NCI-H2171 treated with DMSO at 0.1 percent for 48 hours (cell line): ENCODE measurements around the gene PARD3B.

Experiments
- DNase-seq: peaks from one replicate; lab custom pipeline; 2025; lab: John Stamatoyannopoulos, UW

Gene PARD3B, protein sequence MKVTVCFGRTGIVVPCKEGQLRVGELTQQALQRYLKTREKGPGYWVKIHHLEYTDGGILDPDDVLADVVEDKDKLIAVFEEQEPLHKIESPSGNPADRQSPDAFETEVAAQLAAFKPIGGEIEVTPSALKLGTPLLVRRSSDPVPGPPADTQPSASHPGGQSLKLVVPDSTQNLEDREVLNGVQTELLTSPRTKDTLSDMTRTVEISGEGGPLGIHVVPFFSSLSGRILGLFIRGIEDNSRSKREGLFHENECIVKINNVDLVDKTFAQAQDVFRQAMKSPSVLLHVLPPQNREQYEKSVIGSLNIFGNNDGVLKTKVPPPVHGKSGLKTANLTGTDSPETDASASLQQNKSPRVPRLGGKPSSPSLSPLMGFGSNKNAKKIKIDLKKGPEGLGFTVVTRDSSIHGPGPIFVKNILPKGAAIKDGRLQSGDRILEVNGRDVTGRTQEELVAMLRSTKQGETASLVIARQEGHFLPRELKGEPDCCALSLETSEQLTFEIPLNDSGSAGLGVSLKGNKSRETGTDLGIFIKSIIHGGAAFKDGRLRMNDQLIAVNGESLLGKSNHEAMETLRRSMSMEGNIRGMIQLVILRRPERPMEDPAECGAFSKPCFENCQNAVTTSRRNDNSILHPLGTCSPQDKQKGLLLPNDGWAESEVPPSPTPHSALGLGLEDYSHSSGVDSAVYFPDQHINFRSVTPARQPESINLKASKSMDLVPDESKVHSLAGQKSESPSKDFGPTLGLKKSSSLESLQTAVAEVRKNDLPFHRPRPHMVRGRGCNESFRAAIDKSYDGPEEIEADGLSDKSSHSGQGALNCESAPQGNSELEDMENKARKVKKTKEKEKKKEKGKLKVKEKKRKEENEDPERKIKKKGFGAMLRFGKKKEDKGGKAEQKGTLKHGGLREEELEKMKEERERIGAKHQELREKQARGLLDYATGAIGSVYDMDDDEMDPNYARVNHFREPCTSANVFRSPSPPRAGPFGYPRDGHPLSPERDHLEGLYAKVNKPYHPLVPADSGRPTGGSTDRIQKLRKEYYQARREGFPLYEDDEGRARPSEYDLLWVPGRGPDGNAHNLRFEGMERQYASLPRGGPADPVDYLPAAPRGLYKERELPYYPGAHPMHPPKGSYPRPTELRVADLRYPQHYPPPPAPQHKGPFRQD (N-terminal part only)

DNA sequence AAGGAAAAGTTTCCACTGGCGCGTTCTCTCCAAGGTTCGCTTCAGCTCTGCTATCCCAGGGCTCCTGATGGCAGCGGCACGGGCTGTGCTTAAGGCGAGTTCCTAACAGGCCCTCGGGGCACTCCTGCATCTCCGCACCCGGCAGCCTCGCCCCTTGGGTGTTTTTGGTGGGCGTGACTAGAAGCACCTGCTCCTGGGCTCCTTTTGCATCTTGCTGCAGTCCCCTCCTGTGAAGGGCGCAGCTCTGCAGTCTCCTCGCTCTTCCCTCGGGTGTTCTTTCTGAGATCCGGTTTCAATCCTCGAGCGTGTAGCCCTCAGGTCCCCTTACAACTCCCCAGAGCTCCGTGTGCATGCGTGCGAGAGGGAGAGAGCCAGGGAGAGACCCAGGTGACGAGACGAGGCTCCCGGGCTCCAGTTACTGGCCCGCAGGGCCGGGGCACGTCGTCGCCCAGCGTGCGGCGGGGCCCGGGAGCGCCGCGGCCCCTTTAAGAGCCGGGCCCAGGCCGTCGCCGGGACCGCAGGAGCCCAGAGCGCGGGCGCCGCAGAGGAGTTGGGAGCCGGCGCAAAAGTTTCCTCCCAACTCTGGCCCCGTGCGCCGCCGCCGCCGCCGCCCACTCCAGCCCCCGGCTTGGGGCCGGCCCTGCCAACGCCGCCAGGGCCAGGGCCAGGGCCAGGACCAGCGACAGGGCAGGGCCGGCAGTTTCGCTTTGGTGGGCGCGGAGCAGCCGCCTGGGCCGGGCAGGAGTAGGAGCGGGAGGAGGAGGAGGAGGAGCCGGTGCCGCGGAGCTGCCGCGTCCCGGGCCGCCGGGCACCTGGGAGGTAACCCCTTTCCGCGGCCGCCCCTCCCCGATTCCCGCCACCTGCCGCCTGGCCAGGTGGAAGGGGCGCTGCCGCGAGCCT is at the start of gene PARD3B:
PARD3B (plus strand) TSS at position 515 of the 900 bp plus-strand sequence. CDS start 525 bp downstream, outside the sequence.
- DNase-seq = peak; percentile 97

- no peak for DNase-seq
Observed at GRCh38 chr2:204496779-204497178, 48.5 kb upstream of the PARD3B start.

- no peak for DNase-seq
Observed at GRCh38 chr2:204497855-204498254, 47.4 kb upstream of the PARD3B start.

- DNase-seq = no peak
Observed at GRCh38 chr2:204498291-204498690, 47.0 kb upstream of the PARD3B start.

DNA sequence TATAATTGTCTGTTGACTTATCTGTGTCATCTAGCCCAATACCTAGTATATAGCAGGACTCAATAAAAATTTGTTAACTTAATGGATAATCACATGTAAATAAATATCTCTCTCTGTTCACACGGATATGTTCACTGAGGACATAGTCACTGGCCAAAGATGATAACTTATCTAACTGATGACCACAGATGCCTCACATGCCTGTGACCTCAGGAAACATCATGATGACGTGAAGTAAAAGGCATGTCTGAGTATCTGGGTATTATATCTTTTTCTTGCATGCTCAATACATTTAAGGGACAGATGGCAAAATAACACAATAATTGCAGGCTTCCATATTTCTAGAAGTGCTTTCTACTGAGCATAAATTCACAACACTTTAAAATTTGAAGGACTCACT is 41.4 kb upstream of the PARD3B start:
- DNase-seq = no peak

- DNase-seq = no peak
Observed at GRCh38 chr2:204504594-204504993, 40.7 kb upstream of the PARD3B start.

GRCh38 chr2:204505488-204505887 is 39.8 kb upstream of the PARD3B start:
- DNase-seq = no peak

DNA sequence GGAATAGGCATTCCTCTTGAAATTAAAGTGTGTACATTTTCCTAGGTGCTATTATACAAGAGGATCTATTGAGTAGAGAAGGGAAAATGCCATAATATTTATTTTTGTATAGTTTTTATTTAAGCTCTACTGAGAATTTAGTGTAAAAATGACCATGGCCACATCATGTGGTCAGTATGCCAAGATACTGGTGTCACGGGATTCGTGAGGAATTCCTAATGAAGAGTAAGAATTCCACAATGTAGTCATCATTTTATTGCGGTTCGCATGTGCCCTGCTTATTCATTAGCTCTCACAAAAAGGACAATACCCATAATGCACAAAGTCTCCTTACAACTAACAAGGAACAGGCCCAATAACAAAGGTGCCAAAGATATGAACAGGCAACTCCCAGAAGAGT is 39.3 kb upstream of the PARD3B start:
- no peak for DNase-seq

DNA sequence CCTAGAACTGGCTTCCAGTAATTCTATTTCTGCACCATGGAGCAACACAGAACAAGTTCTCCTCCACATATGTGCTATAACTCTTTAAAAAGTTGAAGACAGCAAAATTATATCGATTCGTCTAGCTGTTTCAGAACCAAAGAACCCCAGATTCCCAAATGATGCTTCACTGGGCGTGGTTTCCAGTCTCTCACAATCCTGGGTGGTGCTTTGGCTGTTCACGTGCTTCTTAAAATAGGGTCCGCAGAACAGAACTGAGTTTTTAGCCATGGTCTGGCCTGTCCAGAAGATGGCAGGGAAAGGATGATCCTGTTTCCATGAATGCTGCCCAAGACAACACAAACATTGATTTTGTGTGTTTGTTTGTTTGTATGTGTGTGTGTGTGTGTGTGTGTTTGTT is 37.6 kb upstream of the PARD3B start:
- DNase-seq = no peak

DNA sequence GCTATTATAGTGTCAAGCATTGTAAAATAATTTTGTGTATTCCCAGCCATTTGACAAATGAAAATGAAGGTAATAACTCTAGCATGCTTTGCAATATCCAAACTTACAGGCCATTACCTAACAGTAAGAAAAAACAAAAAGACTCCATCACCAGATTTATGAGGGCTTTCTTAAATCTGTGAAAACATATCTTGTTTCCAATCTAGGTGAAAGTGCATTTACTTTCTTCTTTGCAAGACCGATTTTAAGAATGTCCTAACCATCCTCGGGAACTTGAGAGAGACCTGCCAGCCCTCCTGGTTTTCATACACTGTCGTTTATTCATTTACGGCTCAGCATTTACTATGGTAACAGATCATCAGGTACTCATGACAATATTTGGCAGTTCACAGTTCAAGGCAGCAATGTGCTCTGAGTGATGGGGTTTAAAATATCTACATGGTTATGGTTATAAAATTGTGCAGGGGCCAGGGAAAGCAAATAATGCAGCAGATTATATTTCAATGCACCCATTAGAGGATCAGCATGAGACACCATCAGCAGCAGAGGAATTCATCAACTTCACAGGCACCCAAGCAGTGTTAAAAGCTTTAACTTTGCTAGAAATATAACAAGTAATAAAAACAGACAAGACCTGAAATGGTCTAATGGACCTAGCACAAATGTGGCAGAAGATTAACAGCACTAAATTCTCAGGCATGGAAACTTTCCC is 34.4 kb upstream of the PARD3B start:
- DNase-seq = no peak

- no peak for DNase-seq
Observed at GRCh38 chr2:204514439-204514838, 30.8 kb upstream of the PARD3B start.

- no peak for DNase-seq
Observed at GRCh38 chr2:204515416-204515815, 29.9 kb upstream of the PARD3B start.

- no peak for DNase-seq
Observed at GRCh38 chr2:204517154-204517553, 28.1 kb upstream of the PARD3B start.

- DNase-seq = no peak
Observed at GRCh38 chr2:204529795-204530463, 15.3 kb upstream of the PARD3B start.

- no peak for DNase-seq
Observed at GRCh38 chr2:204530464-204530805, 14.8 kb upstream of the PARD3B start.

DNA sequence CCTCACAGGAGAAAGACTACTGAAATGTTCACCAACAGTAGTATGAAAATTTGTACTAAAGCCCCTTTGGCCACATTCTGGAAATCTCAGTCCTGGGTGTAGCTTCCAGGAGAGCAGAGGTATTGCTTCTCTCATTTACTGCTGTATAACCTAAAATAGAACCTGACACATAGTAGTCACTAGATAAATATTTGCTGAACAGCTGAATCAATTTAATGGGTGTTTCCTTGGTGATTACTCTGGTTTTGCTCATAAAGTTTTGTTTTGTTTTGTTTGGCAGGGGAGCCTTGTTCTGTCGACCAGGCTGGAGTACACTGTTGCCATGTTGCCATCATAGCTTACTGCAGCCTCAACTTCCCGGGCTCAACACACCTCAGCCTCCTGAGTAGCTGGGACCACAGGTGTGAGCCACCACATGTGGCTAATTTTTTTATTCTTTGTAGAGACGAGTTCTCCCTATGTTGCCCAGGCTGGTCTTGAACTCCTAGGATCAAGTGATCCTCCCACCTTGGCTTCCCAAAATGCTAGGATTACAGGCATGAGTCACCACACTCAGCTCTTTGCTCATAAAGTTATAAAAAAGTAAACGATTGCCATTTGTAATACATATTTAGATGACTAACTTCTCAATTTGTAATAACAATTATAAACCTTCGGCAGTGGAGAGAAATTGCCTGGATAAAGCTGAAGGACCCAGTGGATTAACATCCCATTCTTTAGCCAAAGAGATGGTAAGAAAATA is 11.5 kb upstream of the PARD3B start:
- DNase-seq = no peak

GRCh38 chr2:204535356-204535755 is 9.9 kb upstream of the PARD3B start:
- no peak for DNase-seq

GRCh38 chr2:204535764-204536163 is 9.5 kb upstream of the PARD3B start:
- DNase-seq = no peak

GRCh38 chr2:204538182-204539018 is 6.9 kb upstream of the PARD3B start:
- DNase-seq = no peak
